Omental fat pad (tissue), 4 donors: ENCODE measurements around the gene CACNA1F. TPM values are rescaled to one million over a fixed set of nuclear protein-coding genes. Genes with fewer than 3 reads are reported as not detected.

ENCODE experiments used
- ATAC-seq: fragments of 150-250 bp; one replicate; pipeline ENCODE4 v1.9.1; 2016; ENCODE audit warnings: mild to moderate bottlenecking, moderate library complexity; ENCODE audit not compliant: low FRiP score
- DNase-seq: peaks from one replicate; pipeline ENCODE4 v3.0.0-alpha.2; 2019; ENCODE audit warnings: low spot score
- CTCF ChIP-seq, 3 donors: fragments of 450-650 bp; IDR thresholded peaks; one replicate each; pipeline ENCODE4 v1.5.1; 2016 to 2017; ENCODE audit warnings: antibody characterized with exemption in 3 of 3, mild to moderate bottlenecking in 3 of 3, moderate library complexity in 2 of 3
- total RNA-seq, 4 donors: library from RNA; depleted of rRNA; stranded (reverse); fragments of >200 nt; gene quantifications; one replicate each; pipeline ENCODE4 v1.1.0, GENCODE V29; 2016

The CACNA1F gene
- total RNA-seq, 4 donors from 2014 or later, result 0.19 to 0.60 (median 0.34) TPM

- no peak for TF ChIP-seq CTCF (IDR thresholded peaks at IDR 0.05)
- ATAC-seq (no peak), DNase-seq (no peak)
Measured at GRCh38 chrX:49161632-49162031, 71.5 kb downstream of the CACNA1F start.

GRCh38 chrX:49160908-49161307, 72.2 kb downstream of the CACNA1F start:
- ATAC-seq (no peak), DNase-seq (no peak)
- TF ChIP-seq CTCF (IDR thresholded peaks at IDR 0.05), result no peak

GRCh38 chrX:49157194-49157593, 75.9 kb downstream of the CACNA1F start:
- DNase-seq, result no peak
- no peak for TF ChIP-seq CTCF (IDR thresholded peaks at IDR 0.05)
- no peak for ATAC-seq

GRCh38 chrX:49155900-49156837, 77.0 kb downstream of the CACNA1F start:
- peak; percentile 91 for ATAC-seq
- TF ChIP-seq CTCF (IDR thresholded peaks at IDR 0.05), result no peak
- peak; percentile 72 for DNase-seq

GRCh38 chrX:49155243-49155899, 77.8 kb downstream of the CACNA1F start:
- DNase-seq, result no peak
- ATAC-seq, result peak; percentile 62
- no peak for TF ChIP-seq CTCF (IDR thresholded peaks at IDR 0.05)

Other genes with a start within 250 kb of the CACNA1F start
- 10 to 100 TPM; 25.1 to 44.5 (median 32.2) TPM for gene GRIPAP1, start 231.1 kb downstream of the CACNA1F start, total RNA-seq
- 100 to 1,000 TPM in 3 of 4 donors, 10 to 100 TPM in 1; 89.8 to 124 (median 116) TPM for gene TFE3, start 190.0 kb downstream of the CACNA1F start, total RNA-seq
- gene CCDC120, start 174.3 kb downstream of the CACNA1F start, total RNA-seq, result 1 to 10 TPM; 1.1 to 3.2 (median 2.5) TPM
- gene PRAF2, start 159.3 kb downstream of the CACNA1F start, total RNA-seq, result 10 to 100 TPM in 3 of 4 donors, 1 to 10 TPM in 1; 7.8 to 17.3 (median 12.3) TPM
- gene WDR45, start 153.5 kb downstream of the CACNA1F start, total RNA-seq, result 100 to 1,000 TPM in 3 of 4 donors, 10 to 100 TPM in 1; 90.8 to 131 (median 116) TPM
- 10 to 100 TPM; 16.0 to 30.9 (median 19.6) TPM for gene GPKOW, start 109.6 kb downstream of the CACNA1F start, total RNA-seq
- 1 to 10 TPM; 1.1 to 7.3 (median 3.3) TPM for gene MAGIX, start 70.6 kb downstream of the CACNA1F start, total RNA-seq
- gene PLP2, start 61.4 kb downstream of the CACNA1F start, total RNA-seq, result 10 to 100 TPM; 26.3 to 48.0 (median 38.3) TPM
- 10 to 100 TPM in 2 of 4 donors, 1 to 10 TPM in 2; 5.1 to 28.1 (median 11.9) TPM for gene PRICKLE3, start 47.0 kb downstream of the CACNA1F start, total RNA-seq
- gene SYP, start 33.1 kb downstream of the CACNA1F start, total RNA-seq, result 1 to 10 TPM in 3 of 4 donors, under 1 TPM in 1; 0.46 to 3.3 (median 2.2) TPM
- gene CCDC22, start 2.1 kb upstream of the CACNA1F start, total RNA-seq, result 10 to 100 TPM in 2 of 4 donors, 1 to 10 TPM in 2; 8.9 to 14.3 (median 11.1) TPM
- gene FOXP3, start 31.4 kb upstream of the CACNA1F start, total RNA-seq, result not detected
- 1 to 10 TPM; 2.6 to 6.5 (median 4.6) TPM for gene PPP1R3F, start 36.5 kb upstream of the CACNA1F start, total RNA-seq
- gene GAGE10, start 70.3 kb upstream of the CACNA1F start, total RNA-seq, result not detected
- not detected for gene GAGE12J, start 88.7 kb upstream of the CACNA1F start, total RNA-seq
- not detected for gene GAGE13, start 98.2 kb upstream of the CACNA1F start, total RNA-seq